OCI-LY3 (cell line): ENCODE measurements around the gene HDAC6.

ENCODE experiments used
- H2AFZ ChIP-seq: fragments of 200-600, 300-600 bp; shearing (Covaris generic); 2 replicates; pipeline ENCODE4 v1.6.0; 2014; ENCODE audit warnings: antibody characterized with exemption, low read depth, low read length
- H3K27ac ChIP-seq: fragments of 200-600, 300-600 bp; sonication (generic); 2 replicates; pipeline ENCODE4 v1.5.1; 2014; ENCODE audit warnings: mild to moderate bottlenecking, low read length, moderate library complexity, mixed read lengths
- H3K27me3 ChIP-seq: fragments of 200-600, 300-600 bp; sonication (generic); 2 replicates; pipeline ENCODE4 v1.6.1; 2014; ENCODE audit warnings: low read depth, low read length, mixed read lengths
- H3K36me3 ChIP-seq: fragments of 200-600, 300-600 bp; sonication (generic); replicated peaks from 2 replicates; pipeline ENCODE3; 2014; ENCODE audit warnings: low read depth, low read length, mixed read lengths
- H3K4me1 ChIP-seq: fragments of 300-600, 200-600 bp; sonication (generic); 2 replicates; pipeline ENCODE4 v1.6.1; 2014; ENCODE audit warnings: low read length, mixed read lengths
- H3K4me2 ChIP-seq: fragments of 200-600, 300-600 bp; sonication (generic); 2 replicates; pipeline ENCODE4 v1.6.1; 2014; ENCODE audit warnings: low read length, mixed read lengths
- H3K4me3 ChIP-seq: fragments of 300-600, 200-600 bp; sonication (generic); 2 replicates; pipeline ENCODE4 v1.5.1; 2014; ENCODE audit warnings: antibody characterized with exemption, mild to moderate bottlenecking, low read length, moderate library complexity
- H3K79me2 ChIP-seq: fragments of 300-600, 200-600 bp; shearing (Covaris generic); 2 replicates; pipeline ENCODE4 v1.6.1; 2014; ENCODE audit warnings: mild to moderate bottlenecking, low read length, mixed read lengths
- H3K9ac ChIP-seq: fragments of 300-600, 200-600 bp; shearing (Covaris generic); 2 replicates; pipeline ENCODE4 v1.6.0; 2014; ENCODE audit warnings: mild to moderate bottlenecking, low read length, moderate library complexity
- H3K9me3 ChIP-seq: fragments of 200-600, 300-600 bp; shearing (Covaris generic); 2 replicates; pipeline ENCODE4 v1.6.1; 2014; ENCODE audit warnings: low read length, mixed read lengths; ENCODE audit not compliant: insufficient read depth
- H4K20me1 ChIP-seq: fragments of 200-600, 300-600 bp; sonication (generic); 2 replicates; pipeline ENCODE4 v1.6.1; 2016; ENCODE audit warnings: low read length, mixed read lengths; ENCODE audit not compliant: insufficient read depth
- EZH2phosphoT487 ChIP-seq: fragments of 200-600 bp; shearing (Covaris generic); IDR thresholded peaks from 2 replicates; pipeline ENCODE4 v1.6.1; 2018; ENCODE audit warnings: antibody characterized with exemption, mixed run types, low read depth
- TF ChIP-seq, protein P1 (sequence below): fragments of 200-600, 300-600 bp; sonication (generic); IDR thresholded peaks from 2 replicates; pipeline ENCODE4 v1.5.1; 2014; ENCODE audit warnings: antibody characterized with exemption, low read length, low read depth

Gene HDAC6

DNA sequence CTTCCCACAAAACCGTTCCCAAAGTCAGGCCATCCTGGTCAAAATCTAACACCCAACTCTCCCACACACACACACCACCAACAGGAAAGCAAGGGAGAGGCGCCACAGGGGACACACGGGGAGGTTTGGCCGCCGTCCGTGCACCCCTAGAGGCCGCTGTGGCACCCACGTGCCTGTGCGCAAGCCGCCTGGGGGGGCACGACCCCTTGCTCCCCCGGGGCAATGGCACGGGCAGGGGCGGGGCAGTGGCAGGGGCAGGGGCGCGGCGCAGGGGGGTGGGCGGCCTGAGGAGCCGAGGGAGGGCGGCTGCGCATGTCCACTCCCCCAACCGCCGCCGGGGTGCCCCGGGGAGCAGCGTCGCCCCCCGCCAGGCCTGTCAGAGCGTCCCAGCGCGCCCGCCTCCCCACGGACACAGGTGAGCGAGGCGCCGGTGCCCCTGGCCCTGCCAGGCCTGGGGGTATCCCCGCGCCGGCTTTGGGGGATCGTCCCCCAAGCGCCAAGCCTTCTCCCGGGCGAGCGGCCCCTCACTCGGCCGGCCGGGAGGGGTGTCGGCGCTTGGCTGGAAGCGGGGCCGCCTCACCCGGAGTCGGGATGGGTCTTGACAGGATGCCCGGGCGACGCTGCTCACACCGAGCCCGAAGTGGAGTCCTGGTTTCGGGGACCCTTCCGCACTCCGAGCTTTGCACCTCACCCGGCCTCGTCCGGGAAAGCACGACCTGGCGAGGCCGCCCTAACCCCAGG, 24.4 kb downstream of the HDAC6 start, which contains the start of gene ERAS:
ERAS (plus strand) TSS at position 379 of the 741 bp plus-strand sequence. CDS start 2,611 bp downstream, outside the sequence.
- Histone ChIP-seq H3K4me1 (no peaks in the 10 kb centered on the region), H3K9me3 (no peaks in the 10 kb centered on the region), H3K36me3 (no peaks in the 10 kb centered on the region), H3K4me2 (no peak within 1 kb of the TSS), H2AFZ (no peak within 1 kb of the TSS), H3K4me3 (no peak within 1 kb of the TSS), H3K27ac (no peak within 1 kb of the TSS), H3K27me3 (no peaks in the 10 kb centered on the region), H4K20me1 (no peaks in the 10 kb centered on the region), H3K9ac (no peak within 1 kb of the TSS), H3K79me2 (no peaks in the 10 kb centered on the region)
- TF ChIP-seq, protein P1, sequence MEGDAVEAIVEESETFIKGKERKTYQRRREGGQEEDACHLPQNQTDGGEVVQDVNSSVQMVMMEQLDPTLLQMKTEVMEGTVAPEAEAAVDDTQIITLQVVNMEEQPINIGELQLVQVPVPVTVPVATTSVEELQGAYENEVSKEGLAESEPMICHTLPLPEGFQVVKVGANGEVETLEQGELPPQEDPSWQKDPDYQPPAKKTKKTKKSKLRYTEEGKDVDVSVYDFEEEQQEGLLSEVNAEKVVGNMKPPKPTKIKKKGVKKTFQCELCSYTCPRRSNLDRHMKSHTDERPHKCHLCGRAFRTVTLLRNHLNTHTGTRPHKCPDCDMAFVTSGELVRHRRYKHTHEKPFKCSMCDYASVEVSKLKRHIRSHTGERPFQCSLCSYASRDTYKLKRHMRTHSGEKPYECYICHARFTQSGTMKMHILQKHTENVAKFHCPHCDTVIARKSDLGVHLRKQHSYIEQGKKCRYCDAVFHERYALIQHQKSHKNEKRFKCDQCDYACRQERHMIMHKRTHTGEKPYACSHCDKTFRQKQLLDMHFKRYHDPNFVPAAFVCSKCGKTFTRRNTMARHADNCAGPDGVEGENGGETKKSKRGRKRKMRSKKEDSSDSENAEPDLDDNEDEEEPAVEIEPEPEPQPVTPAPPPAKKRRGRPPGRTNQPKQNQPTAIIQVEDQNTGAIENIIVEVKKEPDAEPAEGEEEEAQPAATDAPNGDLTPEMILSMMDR = no peak
- TF ChIP-seq EZH2phosphoT487 = no peak

DNA sequence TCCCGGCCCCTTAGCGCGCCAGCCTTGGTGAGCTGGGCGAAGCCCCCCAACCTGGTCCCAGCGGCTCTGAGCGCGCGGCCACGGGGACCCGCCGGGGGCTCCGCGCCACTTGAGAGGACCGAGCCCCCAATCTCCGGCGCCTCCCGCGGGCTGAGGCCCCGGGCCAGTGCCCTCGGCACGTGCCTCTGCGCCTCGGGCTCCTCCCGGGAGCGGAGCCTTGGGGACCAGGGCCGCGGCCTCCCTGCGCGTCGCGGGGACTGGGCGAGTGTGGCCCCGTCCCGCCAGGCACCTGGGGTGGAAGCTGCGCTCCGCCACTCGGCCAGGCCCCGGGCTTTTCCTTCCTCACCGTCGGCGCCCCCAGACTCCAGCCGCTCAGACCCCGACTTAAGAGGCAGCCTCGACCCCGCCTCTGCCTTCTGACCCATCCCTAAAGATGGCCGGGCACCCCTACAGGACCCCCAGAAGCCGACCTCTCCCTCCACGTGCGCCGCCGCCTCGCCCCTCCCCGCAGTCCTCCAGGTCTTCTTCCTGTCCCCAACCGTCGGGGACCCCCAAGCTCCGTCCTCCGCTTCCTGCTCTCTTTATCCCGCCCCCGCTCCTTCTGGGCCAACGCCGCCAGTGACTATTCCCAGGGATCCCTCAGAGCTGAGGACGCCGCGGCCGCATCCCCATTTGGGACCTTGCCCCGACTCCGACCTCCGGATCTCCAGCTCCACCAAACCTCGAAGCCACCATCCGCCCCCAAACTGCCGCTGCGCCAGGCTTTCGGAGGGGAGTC, 25.2 kb downstream of the HDAC6 start:
- H3K4me1 ChIP-seq = no peaks in the 10 kb centered on the region
- TF ChIP-seq EZH2phosphoT487 = no peak
- TF ChIP-seq, protein P1 = no peak
- no peaks in the 10 kb centered on the region for H3K9me3 ChIP-seq
- no peak overlapping the region for H3K4me3 ChIP-seq
- H3K27me3 ChIP-seq = no peaks in the 10 kb centered on the region
- H3K27ac ChIP-seq = no peak overlapping the region
- no peaks in the 10 kb centered on the region for H4K20me1 ChIP-seq
- H2AFZ ChIP-seq = no peak overlapping the region
- H3K9ac ChIP-seq = no peak overlapping the region
- no peaks in the 10 kb centered on the region for H3K79me2 ChIP-seq
- H3K4me2 ChIP-seq = no peak overlapping the region
- no peaks in the 10 kb centered on the region for H3K36me3 ChIP-seq

DNA sequence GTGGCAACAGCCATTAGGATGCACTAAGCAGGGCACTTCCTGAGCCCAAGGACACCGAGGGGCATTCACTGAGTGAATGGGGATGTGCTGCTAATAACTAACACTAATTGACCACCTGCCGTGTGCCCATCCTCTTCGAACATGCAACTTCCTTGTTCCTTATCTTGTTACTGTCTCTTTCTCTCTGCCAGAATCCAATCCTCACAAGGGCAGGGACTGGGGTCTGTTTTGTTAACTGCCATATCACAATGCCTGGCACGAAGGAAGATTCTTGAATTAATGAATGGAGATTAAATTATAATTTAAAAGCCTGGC, 25.7 kb downstream of the HDAC6 start:
- Histone ChIP-seq H4K20me1 (no peaks in the 10 kb centered on the region), H3K79me2 (no peaks in the 10 kb centered on the region), H3K36me3 (no peaks in the 10 kb centered on the region), H3K27me3 (no peaks in the 10 kb centered on the region), H3K4me1 (no peaks in the 10 kb centered on the region), H2AFZ (no peak overlapping the region), H3K9ac (no peak overlapping the region), H3K27ac (no peak overlapping the region), H3K9me3 (no peaks in the 10 kb centered on the region), H3K4me2 (no peak overlapping the region), H3K4me3 (no peak overlapping the region)
- no peak for TF ChIP-seq EZH2phosphoT487
- TF ChIP-seq, protein P1 = no peak

DNA sequence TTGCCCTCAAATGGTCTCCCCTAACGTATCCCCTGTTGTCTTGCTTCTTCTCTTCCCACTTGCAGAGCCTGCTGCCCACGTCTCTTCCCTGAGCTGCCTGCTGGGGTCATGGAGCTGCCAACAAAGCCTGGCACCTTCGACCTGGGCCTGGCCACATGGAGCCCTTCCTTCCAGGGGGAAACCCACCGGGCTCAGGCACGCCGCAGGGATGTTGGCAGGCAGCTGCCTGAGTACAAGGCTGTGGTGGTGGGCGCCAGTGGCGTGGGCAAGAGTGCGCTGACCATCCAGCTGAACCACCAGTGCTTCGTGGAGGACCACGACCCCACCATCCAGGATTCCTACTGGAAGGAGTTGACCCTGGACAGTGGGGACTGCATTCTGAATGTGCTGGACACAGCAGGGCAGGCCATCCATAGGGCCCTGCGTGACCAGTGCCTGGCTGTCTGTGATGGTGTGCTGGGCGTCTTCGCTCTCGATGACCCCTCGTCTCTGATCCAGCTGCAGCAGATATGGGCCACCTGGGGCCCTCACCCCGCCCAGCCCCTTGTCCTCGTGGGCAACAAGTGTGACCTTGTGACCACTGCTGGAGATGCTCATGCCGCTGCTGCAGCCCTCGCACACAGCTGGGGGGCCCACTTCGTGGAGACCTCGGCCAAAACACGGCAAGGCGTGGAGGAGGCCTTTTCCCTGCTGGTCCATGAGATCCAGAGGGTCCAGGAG, 27.3 kb downstream of the HDAC6 start:
- Histone ChIP-seq H3K36me3 (no peaks in the 10 kb centered on the region), H3K9me3 (no peaks in the 10 kb centered on the region), H2AFZ (no peak overlapping the region), H3K27ac (no peak overlapping the region), H3K4me1 (peaks cover 5% of the 10 kb centered on the region), H3K4me2 (no peak overlapping the region), H3K4me3 (no peak overlapping the region), H3K79me2 (no peaks in the 10 kb centered on the region), H3K9ac (no peak overlapping the region), H4K20me1 (no peaks in the 10 kb centered on the region), H3K27me3 (no peaks in the 10 kb centered on the region)
- no peak for TF ChIP-seq EZH2phosphoT487
- TF ChIP-seq, protein P1 = no peak
